Loucy (cell line): ENCODE data around the gene ADCY2.

Experiments
- H2AFZ ChIP-seq: fragments of 200-600 bp; sonication (generic); 2 replicates; pipeline ENCODE4 v1.6.0; 2016; ENCODE audit warnings: antibody characterized with exemption, mild to moderate bottlenecking, low read length, moderate library complexity
- H3F3A ChIP-seq: fragments of 200-600 bp; 2 replicates; pipeline ENCODE4 v1.6.0; 2016; ENCODE audit warnings: antibody characterized with exemption, low read depth, mild to moderate bottlenecking
- H3K27me3 ChIP-seq: fragments of 200-600 bp; sonication (generic); 2 replicates; pipeline ENCODE4 v1.6.1; 2014; ENCODE audit warnings: low read length, mild to moderate bottlenecking; ENCODE audit not compliant: insufficient read depth, poor library complexity, severe bottlenecking
- H3K36me3 ChIP-seq: fragments of 200-600 bp; sonication (generic); 2 replicates; pipeline ENCODE4 v1.6.1; 2016; ENCODE audit warnings: low read length; ENCODE audit not compliant: insufficient read depth
- H3K4me1 ChIP-seq: fragments of 200-600 bp; sonication (generic); 2 replicates; pipeline ENCODE4 v1.5.1; 2014; ENCODE audit warnings: low read length, mild to moderate bottlenecking; ENCODE audit not compliant: insufficient read depth, poor library complexity, severe bottlenecking
- H3K4me2 ChIP-seq: fragments of 200-600 bp; sonication (generic); 2 replicates; pipeline ENCODE4 v1.6.0; 2014; ENCODE audit warnings: antibody characterized with exemption, low read length, low read depth, mild to moderate bottlenecking; ENCODE audit not compliant: poor library complexity, severe bottlenecking
- H3K4me3 ChIP-seq: fragments of 200-600 bp; sonication (generic); 2 replicates; pipeline ENCODE4 v1.5.1; 2014; ENCODE audit warnings: low read length, mild to moderate bottlenecking, mixed read lengths; ENCODE audit not compliant: poor library complexity, severe bottlenecking
- H3K79me2 ChIP-seq: fragments of 200-600 bp; sonication (generic); 2 replicates; pipeline ENCODE4 v1.6.1; 2014; ENCODE audit warnings: low read length; ENCODE audit not compliant: insufficient read depth
- H3K9ac ChIP-seq: fragments of 200-600 bp; sonication (generic); 2 replicates; pipeline ENCODE4 v1.6.0; 2014; ENCODE audit warnings: mild to moderate bottlenecking, low read depth, low read length, moderate library complexity; ENCODE audit not compliant: poor library complexity, severe bottlenecking
- H3K9me2 ChIP-seq: fragments of 200-600 bp; sonication (generic); replicated peaks from 2 replicates; pipeline ENCODE4 v1.6.1; 2016; ENCODE audit warnings: low read depth, low read length, mixed read lengths
- H3K9me3 ChIP-seq: fragments of 200-600 bp; sonication (generic); 2 replicates; pipeline ENCODE4 v1.6.1; 2014; ENCODE audit warnings: mild to moderate bottlenecking, antibody characterized with exemption, low read length, low read depth; ENCODE audit not compliant: insufficient read depth
- H4K20me1 ChIP-seq: fragments of 200-600 bp; sonication (generic); 2 replicates; pipeline ENCODE4 v1.6.0; 2014; ENCODE audit warnings: antibody characterized with exemption, low read length, mild to moderate bottlenecking; ENCODE audit not compliant: insufficient read depth, poor library complexity, severe bottlenecking
- CTCF ChIP-seq: fragments of 200-600 bp; sonication (generic); conservative IDR thresholded peaks from 2 replicates; pipeline ENCODE4 v1.5.1; 2014; ENCODE audit warnings: mild to moderate bottlenecking, antibody characterized with exemption, low read length
- EZH2phosphoT487 ChIP-seq: fragments of 200-600 bp; IDR thresholded peaks from 2 replicates; pipeline ENCODE4 v1.6.1; 2018; ENCODE audit warnings: antibody characterized with exemption, mild to moderate bottlenecking, moderate library complexity, borderline replicate concordance

ADCY2 gene

GRCh38 chr5:7419367-7419766 is 23.4 kb downstream of the ADCY2 start:
- Histone ChIP-seq H3K27me3 (no peaks in the 10 kb centered on the region), H3K79me2 (no peaks in the 10 kb centered on the region), H3K4me2 (no peak overlapping the region), H3K9me2 (no peaks in the 10 kb centered on the region), H3K36me3 (no peaks in the 10 kb centered on the region), H3K9me3 (peaks cover 4% of the 10 kb centered on the region; the same call in 1 of the 2 replicates), H3F3A (no peaks in the 10 kb centered on the region), H3K4me3 (no peak overlapping the region), H3K9ac (no peak overlapping the region), H3K4me1 (no peaks in the 10 kb centered on the region), H2AFZ (no peak overlapping the region), H4K20me1 (no peaks in the 10 kb centered on the region)
- no peak for TF ChIP-seq EZH2phosphoT487
- no peak for TF ChIP-seq CTCF

GRCh38 chr5:7419846-7420245 is 23.9 kb downstream of the ADCY2 start:
- H3K9me3 ChIP-seq = peaks cover 4% of the 10 kb centered on the region; the same call in 1 of the 2 replicates
- no peak for TF ChIP-seq CTCF
- no peak for TF ChIP-seq EZH2phosphoT487
- H2AFZ ChIP-seq = no peak overlapping the region
- no peak overlapping the region for H3K9ac ChIP-seq
- no peaks in the 10 kb centered on the region for H3K27me3 ChIP-seq
- H3K36me3 ChIP-seq = no peaks in the 10 kb centered on the region
- no peaks in the 10 kb centered on the region for H3K79me2 ChIP-seq
- no peaks in the 10 kb centered on the region for H4K20me1 ChIP-seq
- H3K4me3 ChIP-seq = no peak overlapping the region
- no peaks in the 10 kb centered on the region for H3K9me2 ChIP-seq
- no peaks in the 10 kb centered on the region for H3F3A ChIP-seq
- no peaks in the 10 kb centered on the region for H3K4me1 ChIP-seq
- no peak overlapping the region for H3K4me2 ChIP-seq

GRCh38 chr5:7420510-7421280 is 24.8 kb downstream of the ADCY2 start:
- no peaks in the 10 kb centered on the region for H3K36me3 ChIP-seq
- no peaks in the 10 kb centered on the region for H3K4me1 ChIP-seq
- H3K79me2 ChIP-seq = no peaks in the 10 kb centered on the region

More at GRCh38 chr5:7420510-7421280, 24.8 kb downstream of the ADCY2 start:
- Histone ChIP-seq H3K27me3 (no peaks in the 10 kb centered on the region), H4K20me1 (no peaks in the 10 kb centered on the region), H2AFZ (no peak overlapping the region), H3K9me2 (no peaks in the 10 kb centered on the region), H3F3A (no peaks in the 10 kb centered on the region), H3K4me3 (no peak overlapping the region), H3K9ac (no peak overlapping the region), H3K9me3 (peaks cover 4% of the 10 kb centered on the region; the same call in 1 of the 2 replicates), H3K4me2 (no peak overlapping the region)
- no peak for TF ChIP-seq CTCF
- no peak for TF ChIP-seq EZH2phosphoT487
